NOMO-1 treated with dmso at 0.1 percent for 144 hours (cell line): ENCODE measurements around the gene FAM53B.

Source experiments
- DNase-seq: peaks from one replicate; lab custom pipeline; 2025; ENCODE audit not compliant: unreplicated experiment; lab: John Stamatoyannopoulos, UW

FAM53B gene

DNA sequence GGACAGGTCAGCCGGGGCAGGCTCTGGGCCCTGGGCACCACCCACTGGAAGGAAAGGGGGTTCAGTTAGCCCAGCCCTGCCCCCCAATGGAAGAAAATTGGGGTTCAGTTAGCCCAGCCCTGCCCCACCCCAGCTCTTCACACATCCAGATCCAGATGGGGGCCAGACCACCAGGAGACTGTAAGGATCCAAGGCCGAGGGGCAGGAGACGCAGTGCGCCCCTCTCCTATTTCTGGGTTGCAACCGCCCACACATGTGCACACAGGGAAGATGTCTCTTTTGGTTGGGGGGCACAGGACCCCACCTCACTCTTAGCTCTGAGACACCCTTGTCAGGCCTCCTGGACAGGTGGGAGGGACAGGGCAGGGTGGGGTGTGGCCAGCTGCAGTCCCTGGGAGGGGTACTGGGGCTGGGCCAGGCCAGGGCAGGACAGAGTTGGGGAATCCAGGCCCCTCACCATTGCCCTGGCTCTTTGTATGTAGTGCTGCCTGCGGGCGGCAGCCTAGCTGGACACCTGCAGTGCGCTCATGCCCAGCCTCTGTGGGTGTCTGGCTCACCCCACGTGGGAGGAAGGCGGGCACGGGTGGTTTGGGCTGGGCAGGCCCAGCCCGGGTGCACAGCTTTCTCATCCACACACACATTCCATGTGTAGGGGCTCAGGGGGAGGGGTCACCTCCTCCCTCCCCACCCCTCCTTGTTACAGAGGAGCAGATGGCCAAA, 141.4 kb downstream of the FAM53B start:
- no peak for DNase-seq

DNA sequence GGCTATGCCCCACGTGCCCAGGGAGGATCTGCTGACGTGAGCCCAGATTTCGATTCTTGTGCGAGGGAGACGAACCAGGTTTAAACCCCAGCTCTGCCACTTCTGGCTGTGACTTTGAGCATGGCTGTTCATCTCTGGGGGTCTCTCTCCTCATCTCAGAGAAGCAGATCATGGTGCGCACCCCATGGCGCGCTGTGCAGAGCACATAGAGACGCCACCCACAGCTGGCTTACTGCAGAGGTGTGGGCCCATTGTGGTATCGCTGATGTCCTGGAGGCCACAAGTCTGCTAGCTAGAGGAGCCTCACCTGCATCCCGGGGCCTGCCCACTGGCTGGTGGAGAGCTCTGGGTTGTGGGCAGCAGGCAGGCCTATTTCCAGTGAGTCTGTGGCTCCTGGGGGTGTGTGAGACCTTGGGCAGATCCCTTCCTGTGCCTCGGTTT, 142.0 kb downstream of the FAM53B start:
- DNase-seq, result no peak

DNA sequence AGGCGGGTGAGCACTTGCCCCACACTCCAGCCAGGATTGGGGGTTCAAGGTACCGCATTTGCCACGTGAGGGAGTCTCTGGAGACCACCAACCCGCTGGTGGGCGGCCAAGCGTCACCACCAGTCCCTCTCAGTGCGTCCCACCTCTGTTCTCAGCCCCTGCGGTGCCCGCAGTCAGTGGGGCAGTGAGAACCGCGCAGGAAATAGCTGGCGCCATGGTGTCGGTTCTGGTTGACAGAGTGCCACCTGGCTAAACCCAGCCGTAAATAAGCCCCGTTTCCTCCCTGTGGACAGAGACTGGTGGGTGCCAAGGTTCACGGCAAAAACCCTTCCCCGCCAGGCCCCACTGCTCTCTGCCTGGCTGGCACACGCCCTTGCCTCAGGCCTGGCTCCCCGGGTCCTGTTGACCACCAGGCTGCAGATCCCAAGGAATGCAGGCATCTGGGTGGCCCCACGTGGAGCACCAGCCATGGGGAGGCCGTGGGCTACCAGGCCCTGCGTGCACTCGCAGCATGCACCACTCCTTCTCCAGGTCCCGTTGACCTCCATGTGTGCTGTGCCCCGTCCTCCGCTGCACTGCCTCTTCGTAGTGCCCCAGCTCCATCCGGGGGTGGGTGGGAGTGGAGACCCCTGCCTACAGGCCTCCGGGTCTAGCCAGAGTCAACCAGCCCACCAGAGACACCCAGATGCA, 142.6 kb downstream of the FAM53B start:
- DNase-seq, result no peak

DNA sequence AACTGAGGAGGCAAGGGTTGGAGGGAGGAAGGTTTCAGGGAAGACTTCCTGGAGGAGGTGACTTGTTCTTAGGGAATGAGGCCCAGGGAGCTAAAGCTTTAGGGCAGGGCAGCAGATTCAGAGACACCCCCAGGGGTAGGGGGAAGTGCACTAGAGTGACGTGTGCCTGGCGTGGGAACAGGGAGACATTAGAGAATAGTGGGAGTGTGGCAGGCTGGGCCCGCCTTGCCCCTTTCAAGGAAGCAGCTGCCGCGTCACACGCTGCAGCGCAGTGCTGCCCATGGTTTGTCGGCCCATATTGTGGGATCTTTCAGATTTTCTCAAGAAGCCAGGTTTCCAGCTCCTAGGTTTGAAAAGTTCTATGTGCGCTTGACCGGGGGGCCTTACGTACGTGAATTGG, 143.2 kb downstream of the FAM53B start:
- no peak for DNase-seq

DNA sequence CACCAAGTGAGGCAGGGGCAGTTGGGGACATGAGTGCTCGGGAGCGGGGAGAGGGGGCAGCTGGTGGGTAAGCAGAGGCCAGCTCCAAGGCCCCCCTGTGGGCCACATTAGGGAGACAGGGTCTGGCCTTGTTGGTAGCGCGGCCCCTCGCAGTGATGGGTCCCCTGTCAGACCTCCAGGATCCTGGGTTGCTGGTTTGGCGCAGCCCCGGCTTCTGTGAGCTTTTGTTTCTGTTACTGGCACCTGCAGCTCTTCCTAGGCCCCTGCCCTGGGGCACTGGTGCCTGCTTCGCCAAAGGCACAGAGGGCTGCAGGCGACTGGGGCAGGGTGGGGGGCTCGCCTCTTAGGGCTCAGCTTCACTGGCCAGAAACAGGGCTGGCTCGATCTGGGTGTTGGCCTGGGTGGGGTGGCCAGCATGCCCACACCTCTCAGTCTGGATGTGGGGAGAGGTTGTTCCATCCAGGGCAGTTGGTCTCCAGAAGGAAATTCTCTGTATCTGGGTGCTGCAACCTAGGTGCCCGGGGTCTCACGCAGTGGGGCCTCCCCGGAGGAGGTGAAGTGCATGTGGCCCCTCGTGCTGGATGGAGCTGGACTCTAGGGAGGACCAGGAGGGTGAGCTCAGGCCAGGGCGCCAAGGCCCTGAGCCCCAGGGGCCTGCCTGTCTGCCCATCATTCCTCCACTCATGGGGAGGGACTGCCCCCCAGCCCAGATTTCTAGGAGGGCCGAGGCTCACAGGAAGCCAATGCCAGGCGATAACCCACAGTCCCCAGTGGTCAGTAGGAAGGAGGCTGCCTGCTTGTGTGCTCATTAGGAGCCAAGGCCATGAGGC, 143.9 kb downstream of the FAM53B start:
- DNase-seq, result no peak

DNA sequence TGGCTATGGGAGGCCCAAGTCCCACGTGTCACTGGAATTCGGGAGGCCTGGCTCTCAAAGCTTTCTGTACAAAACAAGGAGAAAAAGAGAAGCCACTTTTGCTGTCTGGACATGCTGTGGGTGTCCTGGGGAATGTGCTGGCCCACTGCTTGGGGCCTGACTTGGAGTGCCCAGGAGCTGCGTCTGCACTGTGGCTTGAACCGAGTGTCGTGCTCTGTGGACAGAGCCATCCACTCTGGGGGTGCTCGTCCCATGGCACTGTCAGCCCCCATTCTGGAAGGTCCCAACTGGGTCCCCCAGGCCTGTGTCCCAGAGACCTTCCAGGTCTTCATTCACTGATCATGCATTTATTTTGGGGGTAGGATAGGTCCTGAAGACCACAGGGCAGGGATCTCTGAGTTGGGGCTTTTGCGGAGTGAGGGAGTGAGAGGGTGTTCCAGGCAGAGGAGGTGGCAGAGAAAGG, 144.6 kb downstream of the FAM53B start:
- no peak for DNase-seq

DNA sequence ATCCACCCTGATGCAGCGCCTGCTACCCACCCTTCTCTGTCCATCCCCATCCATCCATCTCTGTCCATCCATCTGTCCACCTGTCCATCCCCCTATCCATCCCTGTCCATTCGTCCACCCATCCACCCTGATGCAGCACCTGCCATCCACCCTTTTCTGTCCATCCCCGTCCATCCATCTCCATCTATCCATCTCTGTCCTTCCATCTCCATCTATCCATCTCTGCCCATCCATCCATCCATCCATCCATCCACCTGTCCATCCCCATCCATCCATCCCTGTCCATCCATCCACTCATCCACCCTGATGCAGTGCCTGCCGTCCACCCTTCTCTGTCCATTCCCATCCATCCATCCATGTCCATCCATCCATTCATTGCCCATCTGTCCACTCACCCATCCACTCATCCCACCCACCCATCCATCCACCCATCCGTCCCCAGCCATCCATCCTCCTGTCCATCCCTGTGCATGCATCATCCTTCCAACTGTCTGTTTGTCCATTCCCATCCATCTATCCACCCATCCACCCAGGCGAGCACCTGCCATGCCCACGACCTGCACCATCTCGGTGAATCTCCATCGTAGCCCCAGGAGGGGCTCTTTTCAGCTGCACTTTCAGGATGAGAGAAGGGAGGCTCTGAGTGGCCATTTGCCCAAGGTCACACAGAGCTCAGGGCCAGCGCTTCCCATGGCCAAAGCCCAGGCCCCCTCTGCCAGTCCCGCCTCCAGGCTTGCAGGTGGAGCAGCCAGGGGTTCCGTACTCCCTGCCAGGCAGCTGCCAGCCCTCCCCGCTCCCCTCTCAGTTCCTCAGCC, 145.2 kb downstream of the FAM53B start:
- no peak for DNase-seq

DNA sequence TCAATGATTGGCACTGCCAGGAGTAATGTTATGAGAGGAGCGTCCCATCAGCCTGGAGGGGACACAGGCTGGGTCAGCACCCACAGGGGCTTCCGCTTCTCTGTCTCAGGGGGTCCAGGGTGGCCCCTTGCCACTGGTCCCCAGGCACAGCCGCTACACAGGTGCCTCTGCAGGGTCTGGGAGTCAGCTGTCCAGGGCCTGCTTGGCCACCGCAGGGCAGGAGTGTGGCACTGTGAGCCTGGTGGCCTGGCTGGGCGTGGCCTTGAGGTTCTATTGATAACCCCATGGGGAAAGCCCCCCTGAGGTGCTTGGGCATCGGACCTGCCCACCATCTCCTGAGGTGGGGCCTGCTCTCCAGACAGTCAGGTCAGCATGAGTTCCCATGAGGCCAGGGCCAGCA, 146.0 kb downstream of the FAM53B start:
- no peak for DNase-seq

DNA sequence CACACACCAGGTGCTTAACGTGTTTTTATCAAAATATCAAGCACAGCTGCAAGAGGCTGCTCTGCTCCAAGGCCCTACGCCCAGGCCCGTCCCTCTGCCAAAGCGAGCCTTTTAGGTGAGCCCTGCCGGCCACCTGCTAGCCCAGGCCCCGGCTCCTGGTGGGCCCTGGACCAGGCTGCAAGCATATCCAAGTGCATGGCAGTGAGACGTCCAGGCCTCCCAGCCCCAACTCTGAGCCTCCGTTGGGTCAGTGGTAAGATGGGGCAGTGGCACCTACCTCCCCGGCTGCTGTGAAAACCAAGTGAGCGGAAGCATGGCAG, 146.4 kb downstream of the FAM53B start:
- DNase-seq, result no peak

DNA sequence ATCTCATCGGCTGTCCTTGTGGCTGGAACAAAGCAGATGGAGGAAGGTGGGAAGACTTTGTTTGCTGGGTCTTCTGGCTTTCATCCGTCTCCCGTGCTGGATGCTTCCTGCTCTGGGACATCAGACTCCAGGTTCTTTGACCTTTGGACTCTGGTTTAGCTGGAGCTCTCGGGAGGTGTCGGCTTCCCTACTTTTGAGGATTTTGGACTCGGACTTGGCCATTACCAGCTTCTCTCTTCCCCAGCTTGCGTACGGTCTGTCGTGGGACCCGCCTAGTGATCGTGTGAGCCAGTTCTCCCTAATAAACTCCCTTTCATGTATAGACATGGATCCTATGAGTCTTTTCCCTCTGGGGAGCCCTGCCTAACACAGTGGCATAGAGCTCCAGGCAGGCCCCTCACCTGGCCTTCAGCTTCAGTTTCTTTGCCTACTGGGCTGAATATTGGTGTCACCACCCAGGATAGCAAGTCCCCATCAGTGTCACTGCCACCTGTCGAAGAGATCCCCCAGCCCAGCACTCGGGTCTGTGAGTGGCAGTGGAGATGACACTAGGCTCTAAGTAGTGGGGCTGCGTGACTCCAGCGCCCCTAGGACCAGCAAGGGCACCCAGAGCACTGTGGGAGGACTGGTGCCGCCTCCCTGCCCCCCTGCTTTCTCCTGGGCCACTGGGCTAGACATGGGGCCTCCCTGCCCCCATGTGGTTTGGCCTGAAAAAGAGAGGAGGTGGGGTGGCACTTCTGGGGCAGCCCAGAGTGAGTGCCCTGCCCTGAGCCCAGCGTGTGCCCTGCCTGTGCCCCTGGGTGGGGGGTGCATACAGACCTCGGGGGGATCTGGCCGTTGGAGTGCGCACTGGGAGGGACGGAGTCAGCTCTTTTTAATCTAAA, 147.0 kb downstream of the FAM53B start:
- no peak for DNase-seq

DNA sequence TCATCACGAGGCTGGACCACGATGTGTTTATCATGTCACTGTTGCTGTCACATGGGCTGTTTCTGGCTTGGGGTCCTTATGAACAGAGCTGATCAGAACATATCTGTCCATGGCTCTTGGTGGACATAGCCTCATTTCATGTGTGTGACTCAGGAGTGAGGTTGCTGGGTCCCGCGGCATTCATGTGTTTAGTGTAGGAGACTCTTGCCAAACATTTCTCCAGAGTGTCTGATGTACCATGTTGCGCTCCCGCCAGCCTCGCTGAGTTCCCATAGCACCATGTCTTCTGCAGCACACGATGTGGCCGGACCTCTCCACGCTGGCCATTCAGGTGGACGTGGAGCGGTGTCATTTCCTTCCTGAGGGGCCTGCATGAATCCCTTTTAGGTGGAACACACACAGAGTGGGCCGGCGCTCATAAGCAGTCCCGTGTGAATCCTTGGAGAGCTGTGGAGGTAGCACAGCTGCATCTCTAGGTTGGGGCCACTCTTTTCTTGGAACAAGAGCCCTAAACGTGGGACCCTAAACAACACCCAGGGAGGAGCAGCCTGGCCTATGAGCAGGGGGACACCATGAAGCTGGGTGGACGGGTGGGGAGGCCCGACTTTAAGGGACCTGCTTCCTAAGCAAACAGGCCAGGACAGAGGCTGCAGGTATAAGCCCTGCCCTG, 147.9 kb downstream of the FAM53B start:
- DNase-seq, result no peak

DNA sequence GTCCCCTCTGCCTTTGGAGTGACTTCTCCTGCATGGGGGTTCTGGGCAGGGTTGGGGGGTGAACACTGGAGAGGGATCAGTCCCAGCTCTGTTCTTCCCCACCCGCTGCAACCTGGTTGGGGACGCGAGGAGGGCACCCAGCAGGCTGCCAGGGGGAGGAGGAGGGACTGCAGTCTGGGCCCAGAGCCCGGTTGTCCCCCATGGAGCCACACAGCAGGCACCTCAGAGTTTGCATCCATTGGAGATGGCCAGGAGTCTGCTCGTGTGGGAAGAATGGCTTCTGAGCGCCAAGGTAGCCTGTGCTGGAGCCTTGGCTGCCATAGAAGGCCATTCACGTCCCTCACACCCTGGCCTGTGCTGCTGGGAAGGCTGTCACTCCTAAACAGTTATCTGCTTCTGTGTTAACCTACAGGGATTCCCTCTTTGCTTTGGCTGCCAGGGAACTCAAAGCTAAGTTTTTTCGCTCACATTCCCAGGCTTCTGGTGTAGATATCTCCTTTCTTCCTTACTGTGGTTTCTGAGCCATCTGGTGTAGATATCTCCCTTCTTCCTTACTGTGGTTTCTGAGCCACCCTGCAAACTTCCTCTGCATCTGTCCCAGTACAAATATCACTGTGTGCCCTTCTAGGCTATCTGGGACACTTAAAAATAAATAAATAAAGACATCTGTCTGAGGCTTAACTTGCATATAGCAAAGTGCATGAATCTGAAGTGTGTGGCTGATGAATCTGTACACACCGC, 148.9 kb downstream of the FAM53B start:
- no peak for DNase-seq

DNA sequence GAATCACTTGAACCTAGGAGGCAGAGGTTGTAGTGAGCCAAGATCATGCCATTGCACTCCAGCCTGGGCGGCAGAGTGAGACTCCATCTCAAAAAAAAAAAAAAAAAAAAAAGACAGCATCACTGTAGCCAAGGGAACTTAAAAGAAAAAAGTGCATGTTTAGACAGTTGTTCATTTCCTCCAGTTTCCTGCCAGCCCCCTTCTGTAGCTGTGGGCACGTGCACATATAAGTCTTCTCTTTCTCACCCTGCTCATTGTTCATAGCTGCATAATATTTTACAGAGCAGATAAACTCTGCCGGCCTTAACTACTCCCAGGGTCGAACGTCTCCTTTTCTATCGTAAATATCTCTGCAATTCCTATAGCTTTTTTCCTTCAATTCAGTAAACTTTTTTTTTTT, 149.9 kb downstream of the FAM53B start:
- DNase-seq, result no peak

DNA sequence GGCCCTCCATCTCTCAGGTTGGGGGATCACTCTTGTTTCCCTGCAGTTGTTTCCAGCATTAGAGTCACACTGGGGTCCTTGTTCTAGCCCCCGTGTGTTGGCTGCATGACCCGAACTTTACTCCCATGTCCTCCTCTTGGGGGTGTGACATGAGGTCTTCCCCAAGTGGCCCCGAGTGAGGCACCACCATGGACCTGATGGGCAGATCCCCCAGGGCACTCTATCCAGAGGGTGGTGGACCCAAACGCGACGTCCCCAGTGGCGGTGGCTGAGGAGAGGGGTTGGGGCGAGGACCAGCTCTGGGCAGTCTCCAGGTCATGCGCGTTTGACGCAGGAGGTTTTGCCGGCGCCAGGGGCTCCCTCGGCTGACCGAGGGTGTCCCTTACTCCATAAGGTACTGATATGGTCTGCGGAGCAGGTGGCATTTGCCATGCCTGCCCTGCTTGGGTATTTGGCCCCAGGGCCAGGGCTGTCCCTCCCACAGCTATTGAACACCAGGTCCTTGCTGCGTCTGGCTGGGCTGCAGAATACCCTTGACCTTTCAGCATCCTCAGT, 150.7 kb downstream of the FAM53B start:
- no peak for DNase-seq

DNA sequence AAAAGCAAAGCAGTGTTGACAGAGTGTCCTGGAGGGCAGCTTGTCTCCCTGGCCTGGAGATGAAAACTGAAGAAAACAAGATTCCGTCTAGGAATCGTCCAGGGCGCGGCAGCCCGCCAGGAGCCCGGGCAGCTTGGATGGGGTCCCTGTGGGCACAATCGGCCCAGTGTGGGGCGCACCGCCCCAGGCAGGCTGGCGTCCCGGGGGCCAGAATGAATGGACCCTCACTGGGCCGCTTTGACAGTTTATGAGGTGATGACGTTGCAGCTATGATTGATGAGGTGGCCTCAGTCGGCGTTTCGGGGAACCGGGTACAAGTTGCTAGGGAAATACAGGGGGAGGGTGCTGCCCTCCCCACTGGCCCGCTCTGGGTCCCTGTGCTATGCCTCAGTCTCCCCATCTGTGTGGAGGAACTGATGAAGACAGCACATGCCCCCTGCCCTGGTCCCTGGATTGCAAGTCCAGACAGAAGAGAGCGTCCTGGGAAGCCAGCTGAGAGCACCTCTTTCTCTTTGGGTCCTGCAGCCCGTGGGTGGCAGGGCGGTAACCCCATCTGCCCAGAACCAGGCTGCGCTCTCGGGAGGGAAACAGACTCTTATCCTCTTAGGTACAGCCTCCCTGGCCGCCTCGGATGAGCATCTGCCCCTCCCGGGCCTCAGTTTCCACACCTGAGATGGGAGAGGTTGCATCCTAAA, 151.3 kb downstream of the FAM53B start:
- no peak for DNase-seq

DNA sequence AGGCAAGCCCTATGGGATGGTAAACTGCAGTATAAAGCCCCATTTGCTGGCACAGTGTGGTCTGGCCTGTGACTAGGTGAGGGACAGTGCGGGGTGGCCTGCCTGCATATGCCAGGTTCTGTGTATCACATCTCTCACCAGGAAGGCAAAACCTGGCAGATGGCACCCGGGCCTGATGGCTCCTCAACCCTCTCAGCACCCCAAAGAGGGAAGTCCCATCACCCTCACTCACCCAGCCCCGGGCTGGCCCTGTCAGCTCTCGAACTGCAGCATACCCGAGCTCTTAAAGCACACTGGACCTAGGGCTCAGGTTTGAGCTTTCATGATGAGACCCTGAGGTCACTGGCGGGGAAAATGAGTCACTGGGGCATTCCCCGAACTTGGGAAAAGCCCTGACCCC, 152.1 kb downstream of the FAM53B start:
- no peak for DNase-seq

DNA sequence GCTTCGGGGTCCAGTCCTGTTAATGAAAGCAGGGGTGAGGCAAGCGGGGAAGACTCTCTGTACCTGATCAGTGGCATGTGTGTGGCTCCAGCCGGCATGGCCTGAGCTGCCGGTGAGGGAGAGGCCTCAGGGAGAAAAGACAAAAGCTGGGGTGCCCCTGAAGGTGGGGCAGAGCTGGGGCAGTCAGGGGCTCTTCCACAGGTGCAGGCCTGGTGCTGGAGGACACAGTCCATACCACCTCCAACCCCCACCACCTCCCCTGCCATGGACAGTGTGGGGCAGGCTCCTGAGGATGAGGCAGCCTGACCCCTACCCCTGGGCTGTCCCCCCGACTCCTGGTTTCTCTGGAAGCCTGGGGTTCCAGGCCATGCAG, 153.1 kb downstream of the FAM53B start:
- DNase-seq, result no peak
